Measurements from ENCODE around the gene PRKAR2A.
"Not testable (repeated sequence)": the region's sequence is repeated elsewhere in the genome, so short reads cannot be mapped to it uniquely, and the experiment has no call there.

PRKAR2A gene

GRCh38 chr3:48739617-48739954 lies 108.1 kb downstream of the PRKAR2A start:
- Histone ChIP-seq H3K27ac (peak overlapping the region in 14 of 21 experiments; percentile 3 to 67 (median 35)), H3K4me3 (no peak overlapping the region)

GRCh38 chr3:48738926-48739616 lies 108.6 kb downstream of the PRKAR2A start:
- Histone ChIP-seq H3K27ac (peak overlapping the region in 14 of 21 experiments; percentile 3 to 67 (median 35)), H3K4me3 (no peak overlapping the region)

GRCh38 chr3:48738144-48738536 lies 109.5 kb downstream of the PRKAR2A start:
- no peak overlapping the region for H3K4me3 ChIP-seq
- peak overlapping the region in 2 of 21 experiments; percentile 41 to 43 for H3K27ac ChIP-seq

GRCh38 chr3:48735075-48735767 lies 112.5 kb downstream of the PRKAR2A start:
- H3K4me3 ChIP-seq: not testable (repeated sequence)
- H3K27ac ChIP-seq: peak overlapping the region in 10 of 21 experiments; percentile 1 to 84 (median 42)

GRCh38 chr3:48734541-48734940 lies 113.1 kb downstream of the PRKAR2A start:
- Histone ChIP-seq H3K27ac (peak overlapping the region in 11 of 21 experiments; percentile 7 to 84 (median 70)), H3K4me3 (peak overlapping the region in 3 of 7 experiments; percentile 4 to 19 (median 14))

DNA sequence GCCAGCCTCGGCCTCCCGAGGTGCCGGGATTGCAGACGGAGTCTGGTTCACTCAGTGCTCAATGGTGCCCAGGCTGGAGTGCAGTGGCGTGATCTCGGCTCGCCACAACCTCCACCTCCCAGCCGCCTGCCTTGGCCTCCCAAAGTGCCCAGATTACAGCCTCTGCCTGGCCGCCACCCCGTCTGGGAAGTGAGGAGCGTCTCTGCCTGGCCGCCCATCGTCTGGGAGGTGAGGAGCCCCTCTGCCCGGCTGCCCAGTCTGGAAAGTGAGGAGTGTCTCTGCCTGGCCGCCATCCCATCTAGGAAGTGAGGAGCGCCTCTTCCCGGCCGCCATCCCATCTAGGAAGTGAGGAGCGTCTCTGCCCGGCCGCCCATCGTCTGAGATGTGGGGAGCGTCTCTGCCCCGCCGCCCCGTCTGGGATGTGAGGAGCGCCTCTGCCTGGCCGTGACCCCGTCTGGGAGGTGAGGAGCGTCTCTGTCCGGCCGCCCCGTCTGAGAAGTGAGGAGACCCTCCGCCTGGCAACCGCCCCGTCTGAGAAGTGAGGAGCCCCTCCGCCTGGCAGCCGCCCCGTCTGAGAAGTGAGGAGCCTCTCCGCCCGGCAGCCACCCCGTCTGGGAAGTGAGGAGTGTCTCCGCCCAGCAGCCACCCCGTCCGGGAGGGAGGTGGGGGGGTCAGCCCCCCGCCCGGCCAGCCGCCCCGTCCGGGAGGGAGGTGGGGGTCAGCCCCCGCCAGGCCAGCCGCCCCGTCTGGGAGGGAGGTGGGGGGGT lies 113.7 kb downstream of the PRKAR2A start:
- Histone ChIP-seq H3K4me3 (peak overlapping the region in 3 of 7 experiments; percentile 4 to 19 (median 14)), H3K27ac (peak overlapping the region in 10 of 21 experiments; percentile 7 to 84 (median 70))

- no peak overlapping the region for H3K4me3 ChIP-seq
- H3K27ac ChIP-seq: no peak overlapping the region
Observed at GRCh38 chr3:48727511-48727910, 120.2 kb downstream of the PRKAR2A start.

- not testable (repeated sequence) for H3K4me3 ChIP-seq, H3K27ac ChIP-seq
Observed at GRCh38 chr3:48725185-48725855, 122.4 kb downstream of the PRKAR2A start.

GRCh38 chr3:48723725-48724124 lies 123.9 kb downstream of the PRKAR2A start:
- no peak overlapping the region for H3K27ac ChIP-seq
- H3K4me3 ChIP-seq: no peak overlapping the region

DNA sequence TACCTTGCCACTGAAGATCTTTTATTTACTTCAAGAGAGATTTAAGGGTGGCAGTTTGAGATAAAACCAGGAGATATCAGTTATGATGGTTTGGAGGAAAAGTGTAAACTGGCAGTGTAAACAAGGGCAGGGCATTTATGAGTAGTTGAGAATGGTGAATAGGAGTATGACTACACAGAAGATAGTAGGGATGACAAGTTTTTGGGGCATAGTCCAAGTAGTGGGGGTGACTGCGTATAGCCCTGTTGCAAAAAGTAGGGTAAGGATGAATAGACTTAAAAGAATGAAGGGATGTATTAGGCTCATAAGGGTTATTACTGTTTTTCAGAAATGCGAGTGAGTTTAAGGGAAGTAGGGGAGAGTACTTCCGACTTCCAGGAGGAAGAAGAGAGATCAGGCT lies 124.4 kb downstream of the PRKAR2A start:
- not testable (repeated sequence) for H3K27ac ChIP-seq, H3K4me3 ChIP-seq

GRCh38 chr3:48716982-48717746 lies 130.5 kb downstream of the PRKAR2A start, which contains the start of gene IP6K2:
Gene IP6K2 (minus strand): TSS chr3:48717221. CDS start chr3:48695291, 21,930 bp downstream.
- peak within 1 kb of the TSS; percentile 51 to 99 (median 93) for H3K27ac ChIP-seq
- peak within 1 kb of the TSS; percentile 67 to 87 (median 80) for H3K4me3 ChIP-seq

DNA sequence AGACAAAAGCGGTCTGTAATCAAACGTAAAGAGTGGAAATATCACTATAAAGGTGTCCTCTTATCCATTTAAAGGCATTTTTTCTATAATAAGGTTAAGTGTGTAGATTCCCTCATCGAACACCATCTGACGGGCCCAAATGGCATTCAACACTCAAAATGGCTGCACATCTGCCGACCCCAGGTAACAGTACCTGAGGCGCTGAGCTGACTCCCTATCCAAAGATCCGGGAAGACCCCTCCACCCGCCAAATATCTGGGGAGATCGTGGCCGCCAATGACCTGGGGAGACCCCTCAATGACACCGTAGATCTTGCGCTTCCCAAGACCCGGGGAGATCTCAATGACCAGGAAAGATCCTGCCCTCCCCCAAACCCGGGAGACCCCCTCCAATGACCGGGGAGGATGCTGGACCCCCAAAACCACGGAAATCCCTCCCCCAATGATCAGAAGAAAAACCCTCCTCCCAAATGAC lies 131.1 kb downstream of the PRKAR2A start:
- peak overlapping the region; percentile 67 to 87 (median 80) for H3K4me3 ChIP-seq
- peak overlapping the region; percentile 51 to 99 (median 93) for H3K27ac ChIP-seq

DNA sequence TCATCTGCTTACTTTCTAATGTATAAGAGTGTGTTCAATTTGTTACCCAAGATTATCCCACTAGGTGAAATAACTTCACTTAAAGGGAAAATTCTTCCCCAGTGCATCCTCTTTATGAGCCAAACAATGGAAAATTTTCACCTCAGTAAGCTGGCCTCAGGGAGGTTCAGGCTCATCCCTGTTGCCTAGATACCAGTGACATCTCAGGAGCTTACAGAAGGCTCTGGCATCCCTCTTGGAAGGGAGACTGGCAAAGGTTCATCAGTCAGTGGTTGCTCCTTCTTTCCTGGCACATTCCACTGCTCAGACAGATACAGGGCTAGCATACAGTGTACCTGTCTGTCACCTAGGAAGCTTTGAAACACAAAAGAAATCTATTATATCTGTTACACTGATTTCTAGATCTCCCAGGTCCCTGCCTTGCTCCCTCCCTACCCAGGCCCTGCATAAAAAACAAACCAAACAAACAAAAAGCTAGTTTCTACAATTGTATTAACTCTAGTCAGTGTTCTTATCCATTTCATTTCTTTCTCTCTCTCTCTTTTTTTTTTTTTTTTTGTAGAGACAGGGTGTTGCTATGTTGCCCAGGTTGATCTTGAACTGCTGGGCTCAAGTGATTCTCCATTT lies 132.4 kb downstream of the PRKAR2A start:
- H3K27ac ChIP-seq: peak overlapping the region in 10 of 21 experiments; percentile 6 to 99 (median 42)
- peak overlapping the region in 3 of 7 experiments; percentile 67 to 82 (median 80) for H3K4me3 ChIP-seq

DNA sequence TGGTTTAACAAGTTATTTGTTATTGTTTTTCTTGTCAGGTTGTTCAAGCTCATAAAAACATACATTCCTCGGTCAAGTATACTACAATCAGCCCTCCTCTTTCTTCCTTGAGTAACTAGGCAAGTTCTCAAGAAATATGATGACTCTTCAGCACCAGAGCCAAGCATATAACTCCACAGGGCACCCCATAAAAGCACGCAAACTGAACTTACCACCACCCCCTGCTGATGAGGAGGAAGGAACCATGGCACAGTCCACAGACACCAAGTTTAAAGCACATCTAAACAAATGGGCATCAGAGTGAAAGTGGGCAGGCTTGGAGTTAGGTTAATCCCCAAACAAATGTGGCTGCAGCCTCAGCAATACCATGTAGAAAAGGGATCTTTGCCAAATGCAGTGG lies 135.9 kb downstream of the PRKAR2A start:
- Histone ChIP-seq H3K4me3 (no peak overlapping the region), H3K27ac (no peak overlapping the region)

DNA sequence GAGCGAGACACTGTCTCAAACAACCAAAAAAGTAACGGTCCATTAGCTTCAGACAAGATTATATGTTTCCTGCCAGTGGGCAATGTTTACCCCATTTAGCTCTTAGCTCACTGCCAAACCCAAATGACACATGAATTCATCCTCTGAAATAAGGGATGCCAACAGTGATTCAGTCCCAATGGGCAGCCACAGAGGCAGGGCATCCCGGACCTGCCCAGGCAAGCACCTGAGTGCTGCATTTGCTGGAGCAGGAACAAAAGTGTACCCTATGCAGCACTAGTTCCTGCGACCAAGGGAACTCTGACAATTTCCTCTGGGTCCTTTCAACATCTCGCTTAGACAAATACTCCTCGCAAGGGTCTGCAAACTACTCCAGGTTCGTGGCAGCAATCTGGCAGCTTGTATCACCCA lies 138.6 kb downstream of the PRKAR2A start:
- H3K27ac ChIP-seq: peak overlapping the region in 11 of 21 experiments; percentile 11 to 65 (median 39)

GRCh38 chr3:48708481-48708889 lies 139.2 kb downstream of the PRKAR2A start:
- no peak overlapping the region for H3K4me3 ChIP-seq
- peak overlapping the region in 9 of 21 experiments; percentile 11 to 65 (median 41) for H3K27ac ChIP-seq

More for the DNA sequence above, 138.6 kb downstream of the PRKAR2A start:
- H3K4me3 ChIP-seq: no peak overlapping the region

DNA sequence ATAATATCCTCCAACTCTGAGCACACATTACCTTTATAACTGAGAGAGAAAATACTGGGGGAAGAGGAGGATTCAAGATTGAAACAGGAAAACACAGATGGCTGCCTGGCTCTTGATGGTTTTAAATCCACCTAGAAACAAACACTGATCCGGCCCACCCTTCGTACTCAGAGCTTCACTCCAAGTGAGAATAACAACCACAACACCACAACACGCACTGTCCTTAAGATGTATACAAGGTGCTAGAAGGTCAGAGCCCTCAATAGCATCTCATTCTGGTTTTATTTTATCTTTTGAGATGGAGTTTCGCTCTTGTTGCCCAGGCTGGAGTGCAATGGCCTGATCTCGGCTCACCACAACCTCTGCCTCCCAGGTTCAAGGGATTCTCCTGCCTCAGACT lies 140.5 kb downstream of the PRKAR2A start:
- Histone ChIP-seq H3K4me3 (no peak overlapping the region), H3K27ac (peak overlapping the region in 2 of 21 experiments; percentile 21 to 32)

GRCh38 chr3:48702320-48702920 lies 145.3 kb downstream of the PRKAR2A start:
- H3K4me3 ChIP-seq: no peak overlapping the region
- no peak overlapping the region for H3K27ac ChIP-seq
